HG02763 (cell line): ENCODE measurements around the gene CYP3A4.
"Not testable (repeated sequence)": the region's sequence is repeated elsewhere in the genome, so short reads cannot be mapped to it uniquely, and the experiment has no call there.

Experiments used
- ATAC-seq: cut with Tn5 transposase; IDR thresholded peaks from one replicate; pipeline ENCODE4 v1.9.1; 2021; ENCODE audit warnings: mild to moderate bottlenecking, moderate library complexity; ENCODE audit not compliant: unreplicated experiment

The CYP3A4 gene

GRCh38 chr7:99793443-99793842 is 9.5 kb upstream of the CYP3A4 start:
- ATAC-seq = no peak

GRCh38 chr7:99792967-99793366 is 9.0 kb upstream of the CYP3A4 start:
- no peak for ATAC-seq

GRCh38 chr7:99791667-99792369 is 7.8 kb upstream of the CYP3A4 start:
- ATAC-seq = no peak

- no peak for ATAC-seq
Observed at GRCh38 chr7:99791021-99791420, 7.0 kb upstream of the CYP3A4 start.

GRCh38 chr7:99790407-99790806 is 6.4 kb upstream of the CYP3A4 start:
- ATAC-seq = no peak

GRCh38 chr7:99789441-99790070 is 5.6 kb upstream of the CYP3A4 start:
- ATAC-seq = no peak

GRCh38 chr7:99788554-99788953 is 4.6 kb upstream of the CYP3A4 start:
- ATAC-seq = no peak

GRCh38 chr7:99786726-99787335 is 2.8 kb upstream of the CYP3A4 start:
- ATAC-seq = no peak

- ATAC-seq = not testable (repeated sequence)
Observed at GRCh38 chr7:99785654-99786053, 1.7 kb upstream of the CYP3A4 start.

- no peak for ATAC-seq
Observed at GRCh38 chr7:99782012-99782953, 1.7 kb downstream of the CYP3A4 start.

GRCh38 chr7:99780588-99780987 is 3.4 kb downstream of the CYP3A4 start:
- ATAC-seq = no peak

- no peak for ATAC-seq
Observed at GRCh38 chr7:99779949-99780348, 4.0 kb downstream of the CYP3A4 start.

- ATAC-seq = no peak
Observed at GRCh38 chr7:99778880-99779279, 5.1 kb downstream of the CYP3A4 start.

GRCh38 chr7:99773395-99773794 is 10.6 kb downstream of the CYP3A4 start:
- ATAC-seq = not testable (repeated sequence)

GRCh38 chr7:99772565-99772964 is 11.4 kb downstream of the CYP3A4 start:
- ATAC-seq = no peak

GRCh38 chr7:99769494-99769893 is 14.5 kb downstream of the CYP3A4 start:
- not testable (repeated sequence) for ATAC-seq

- no peak for ATAC-seq
Observed at GRCh38 chr7:99768471-99768870, 15.5 kb downstream of the CYP3A4 start.

- ATAC-seq = peak; percentile 81
Observed at GRCh38 chr7:99767662-99768061, 16.3 kb downstream of the CYP3A4 start.

- no peak for ATAC-seq
Observed at GRCh38 chr7:99766484-99767099, 17.4 kb downstream of the CYP3A4 start.

- ATAC-seq = no peak
Observed at GRCh38 chr7:99764478-99764877, 19.5 kb downstream of the CYP3A4 start.
